ENCODE measurements around the gene POLR1A.

DNA sequence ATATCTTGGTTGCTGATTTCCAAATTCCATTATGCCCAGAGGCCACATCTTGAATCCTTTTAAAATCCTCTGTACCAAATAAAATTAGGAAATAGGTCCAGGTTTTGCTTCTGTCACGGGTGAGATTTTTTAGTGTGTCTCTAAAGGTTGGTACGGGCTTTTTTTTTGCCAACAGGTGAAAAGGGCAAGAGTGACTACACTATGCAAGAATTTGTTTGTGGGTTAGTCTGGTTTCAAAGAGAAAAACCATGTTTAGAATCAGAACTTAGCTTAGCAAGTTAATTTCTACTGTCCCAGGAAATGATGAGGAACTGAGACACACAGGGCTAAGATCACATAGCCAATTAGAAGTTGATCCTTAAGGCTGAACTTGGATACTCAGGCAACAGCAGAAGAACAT lies 41.7 kb downstream of the POLR1A start:
- TF ChIP-seq, protein P1, sequence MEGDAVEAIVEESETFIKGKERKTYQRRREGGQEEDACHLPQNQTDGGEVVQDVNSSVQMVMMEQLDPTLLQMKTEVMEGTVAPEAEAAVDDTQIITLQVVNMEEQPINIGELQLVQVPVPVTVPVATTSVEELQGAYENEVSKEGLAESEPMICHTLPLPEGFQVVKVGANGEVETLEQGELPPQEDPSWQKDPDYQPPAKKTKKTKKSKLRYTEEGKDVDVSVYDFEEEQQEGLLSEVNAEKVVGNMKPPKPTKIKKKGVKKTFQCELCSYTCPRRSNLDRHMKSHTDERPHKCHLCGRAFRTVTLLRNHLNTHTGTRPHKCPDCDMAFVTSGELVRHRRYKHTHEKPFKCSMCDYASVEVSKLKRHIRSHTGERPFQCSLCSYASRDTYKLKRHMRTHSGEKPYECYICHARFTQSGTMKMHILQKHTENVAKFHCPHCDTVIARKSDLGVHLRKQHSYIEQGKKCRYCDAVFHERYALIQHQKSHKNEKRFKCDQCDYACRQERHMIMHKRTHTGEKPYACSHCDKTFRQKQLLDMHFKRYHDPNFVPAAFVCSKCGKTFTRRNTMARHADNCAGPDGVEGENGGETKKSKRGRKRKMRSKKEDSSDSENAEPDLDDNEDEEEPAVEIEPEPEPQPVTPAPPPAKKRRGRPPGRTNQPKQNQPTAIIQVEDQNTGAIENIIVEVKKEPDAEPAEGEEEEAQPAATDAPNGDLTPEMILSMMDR (IDR thresholded peaks at IDR 0.05), result no peak
- TF ChIP-seq EZH2 (IDR thresholded peaks at IDR 0.05; ENCODE audit: borderline replicate concordance, insufficient read depth, low read depth, low read length, poor library complexity, severe bottlenecking), result no peak
